ENCODE data around the gene PABPC1L.
"Not testable (repeated sequence)": the region's sequence is repeated elsewhere in the genome, so short reads cannot be mapped to it uniquely, and the experiment has no call there.

PABPC1L gene

GRCh38 chr20:44864493-44864892, 45.4 kb upstream of the PABPC1L start:
- not testable (repeated sequence) for H3K4me2 ChIP-seq (ENCODE audit: low read length); H2AFZ ChIP-seq (ENCODE audit: insufficient read depth, low read length, poor library complexity); H3K9ac ChIP-seq (ENCODE audit: low read length); H2BK5ac ChIP-seq (ENCODE audit: low read depth, low read length, poor library complexity); DNase-seq; H2BK120ac ChIP-seq (ENCODE audit: insufficient read depth, low read length, poor library complexity); H3K79me2 ChIP-seq (ENCODE audit: control insufficient read depth, insufficient read depth, low read length, poor library complexity); H4K8ac ChIP-seq (ENCODE audit: low read depth, low read length); H3K27ac ChIP-seq (ENCODE audit: low read depth, low read length); H3K23ac ChIP-seq (ENCODE audit: low read length); H3K36me3 ChIP-seq (ENCODE audit: control insufficient read depth in 1 of 2, insufficient read depth in 2 of 2, low read length in 2 of 2); H3K27me3 ChIP-seq (ENCODE audit: insufficient read depth, low read length); H2BK12ac ChIP-seq (ENCODE audit: low read length); H3K14ac ChIP-seq (ENCODE audit: low read length); H3K18ac ChIP-seq (ENCODE audit: low read length); H3K4me1 ChIP-seq (ENCODE audit: control insufficient read depth in 1 of 2, insufficient read depth in 2 of 2, low read length in 2 of 2); H3K79me1 ChIP-seq (ENCODE audit: low read length); H4K12ac ChIP-seq (ENCODE audit: low read depth, low read length); H3K4me3 ChIP-seq (ENCODE audit: low read depth, low read length); H4K91ac ChIP-seq (ENCODE audit: low read depth, low read length); H2AK5ac ChIP-seq (ENCODE audit: low read length); H3K4ac ChIP-seq (ENCODE audit: low read depth, low read length); H3K9me3 ChIP-seq (ENCODE audit: insufficient read depth, low read depth, low read length)
- no CpG with 5 or more reads among the region's 3 CpGs for WGBS (ENCODE audit: extremely low coverage, insufficient coverage, insufficient read length)

- no peaks in the 10 kb centered on the region for H3K79me1 ChIP-seq (ENCODE audit: low read length)
- H2BK12ac ChIP-seq (ENCODE audit: low read length) = no peak overlapping the region
- H3K4me1 ChIP-seq (ENCODE audit: control insufficient read depth in 1 of 2, insufficient read depth in 2 of 2, low read length in 2 of 2) = no peaks in the 10 kb centered on the region
- H2AK5ac ChIP-seq (ENCODE audit: low read length) = no peak overlapping the region
- no peaks in the 10 kb centered on the region for H3K9me3 ChIP-seq (ENCODE audit: insufficient read depth, low read depth, low read length)
- H4K91ac ChIP-seq (ENCODE audit: low read depth, low read length) = no peak overlapping the region
- no peak overlapping the region for H3K4me2 ChIP-seq (ENCODE audit: low read length)
- H4K8ac ChIP-seq (ENCODE audit: low read depth, low read length) = no peak overlapping the region
- no peaks in the 10 kb centered on the region for H3K36me3 ChIP-seq (ENCODE audit: control insufficient read depth in 1 of 2, insufficient read depth in 2 of 2, low read length in 2 of 2)
- no peak overlapping the region for H2BK5ac ChIP-seq (ENCODE audit: low read depth, low read length, poor library complexity)
- no peak for DNase-seq
- no peak overlapping the region for H3K23ac ChIP-seq (ENCODE audit: low read length)
- no CpG with 5 or more reads among the region's 8 CpGs for WGBS (ENCODE audit: extremely low coverage, insufficient coverage, insufficient read length)
- no peak overlapping the region for H4K12ac ChIP-seq (ENCODE audit: low read depth, low read length)
- no peak overlapping the region for H3K4ac ChIP-seq (ENCODE audit: low read depth, low read length)
- no peaks in the 10 kb centered on the region for H3K27me3 ChIP-seq (ENCODE audit: insufficient read depth, low read length)
- H3K14ac ChIP-seq (ENCODE audit: low read length) = no peak overlapping the region
- H3K18ac ChIP-seq (ENCODE audit: low read length) = no peak overlapping the region
- no peak overlapping the region for H2AFZ ChIP-seq (ENCODE audit: insufficient read depth, low read length, poor library complexity)
- no peaks in the 10 kb centered on the region for H3K79me2 ChIP-seq (ENCODE audit: control insufficient read depth, insufficient read depth, low read length, poor library complexity)
- no peak overlapping the region for H3K9ac ChIP-seq (ENCODE audit: low read length)
- no peak overlapping the region for H2BK120ac ChIP-seq (ENCODE audit: insufficient read depth, low read length, poor library complexity)
- H3K4me3 ChIP-seq (ENCODE audit: low read depth, low read length) = no peak overlapping the region
- no peak overlapping the region for H3K27ac ChIP-seq (ENCODE audit: low read depth, low read length)
Measured at GRCh38 chr20:44866703-44867335, 43.0 kb upstream of the PABPC1L start.

- Histone ChIP-seq H3K4ac (ENCODE audit: low read depth, low read length) (no peak overlapping the region), H3K9me3 (ENCODE audit: insufficient read depth, low read depth, low read length) (no peaks in the 10 kb centered on the region), H3K27ac (ENCODE audit: low read depth, low read length) (no peak overlapping the region), H2BK120ac (ENCODE audit: insufficient read depth, low read length, poor library complexity) (no peak overlapping the region), H2BK12ac (ENCODE audit: low read length) (no peak overlapping the region), H4K8ac (ENCODE audit: low read depth, low read length) (no peak overlapping the region), H3K79me2 (ENCODE audit: control insufficient read depth, insufficient read depth, low read length, poor library complexity) (no peaks in the 10 kb centered on the region), H3K18ac (ENCODE audit: low read length) (no peak overlapping the region), H3K4me3 (ENCODE audit: low read depth, low read length) (no peak overlapping the region), H3K4me2 (ENCODE audit: low read length) (no peak overlapping the region), H2BK5ac (ENCODE audit: low read depth, low read length, poor library complexity) (no peak overlapping the region), H2AFZ (ENCODE audit: insufficient read depth, low read length, poor library complexity) (no peak overlapping the region), H3K79me1 (ENCODE audit: low read length) (no peaks in the 10 kb centered on the region), H3K4me1 (ENCODE audit: control insufficient read depth in 1 of 2, insufficient read depth in 2 of 2, low read length in 2 of 2) (no peaks in the 10 kb centered on the region), H3K23ac (ENCODE audit: low read length) (no peak overlapping the region), H3K14ac (ENCODE audit: low read length) (no peak overlapping the region), H4K12ac (ENCODE audit: low read depth, low read length) (no peak overlapping the region), H3K9ac (ENCODE audit: low read length) (no peak overlapping the region), H4K91ac (ENCODE audit: low read depth, low read length) (no peak overlapping the region), H3K27me3 (ENCODE audit: insufficient read depth, low read length) (no peaks in the 10 kb centered on the region), H2AK5ac (ENCODE audit: low read length) (no peak overlapping the region), H3K36me3 (ENCODE audit: control insufficient read depth in 1 of 2, insufficient read depth in 2 of 2, low read length in 2 of 2) (no peaks in the 10 kb centered on the region)
- WGBS (ENCODE audit: extremely low coverage, insufficient coverage, insufficient read length) = no CpG with 5 or more reads among the region's 5 CpGs
- DNase-seq = no peak
Measured at GRCh38 chr20:44869471-44869870, 40.4 kb upstream of the PABPC1L start.

- H3K18ac ChIP-seq (ENCODE audit: low read length); H2AFZ ChIP-seq (ENCODE audit: insufficient read depth, low read length, poor library complexity); H3K4me3 ChIP-seq (ENCODE audit: low read depth, low read length); DNase-seq; H3K4ac ChIP-seq (ENCODE audit: low read depth, low read length); H3K4me2 ChIP-seq (ENCODE audit: low read length); H3K36me3 ChIP-seq (ENCODE audit: control insufficient read depth in 1 of 2, insufficient read depth in 2 of 2, low read length in 2 of 2); H2BK12ac ChIP-seq (ENCODE audit: low read length); H3K9me3 ChIP-seq (ENCODE audit: insufficient read depth, low read depth, low read length); H2BK5ac ChIP-seq (ENCODE audit: low read depth, low read length, poor library complexity); H3K9ac ChIP-seq (ENCODE audit: low read length); H3K14ac ChIP-seq (ENCODE audit: low read length); H2BK120ac ChIP-seq (ENCODE audit: insufficient read depth, low read length, poor library complexity); H2AK5ac ChIP-seq (ENCODE audit: low read length); H4K8ac ChIP-seq (ENCODE audit: low read depth, low read length); H3K27me3 ChIP-seq (ENCODE audit: insufficient read depth, low read length); H3K23ac ChIP-seq (ENCODE audit: low read length); H3K4me1 ChIP-seq (ENCODE audit: control insufficient read depth in 1 of 2, insufficient read depth in 2 of 2, low read length in 2 of 2); H4K12ac ChIP-seq (ENCODE audit: low read depth, low read length); H4K91ac ChIP-seq (ENCODE audit: low read depth, low read length); H3K27ac ChIP-seq (ENCODE audit: low read depth, low read length): not testable (repeated sequence)
- H3K79me2 ChIP-seq (ENCODE audit: control insufficient read depth, insufficient read depth, low read length, poor library complexity) = peaks cover 13% of the 10 kb centered on the region
- peaks cover 13% of the 10 kb centered on the region for H3K79me1 ChIP-seq (ENCODE audit: low read length)
- WGBS (ENCODE audit: extremely low coverage, insufficient coverage, insufficient read length) = no CpG with 5 or more reads among the region's 4 CpGs
Measured at GRCh38 chr20:44882360-44882759, 27.5 kb upstream of the PABPC1L start.

Data from trophoblast cell (in vitro differentiated cells and primary cell).